HG02840 (cell line): Measurements from ENCODE around the gene AUH.
"Not testable (repeated sequence)": the region's sequence is repeated elsewhere in the genome, so short reads cannot be mapped to it uniquely, and the experiment has no call there.

Source experiments
- ATAC-seq: cut with Tn5 transposase; IDR thresholded peaks from one replicate; pipeline ENCODE4 v1.9.1; 2021; ENCODE audit warnings: mild to moderate bottlenecking, moderate library complexity, moderate number of reproducible peaks; ENCODE audit not compliant: unreplicated experiment, low FRiP score

The AUH gene

GRCh38 chr9:91361291-91362050 lies at the start of gene AUH:
Gene AUH (minus strand): TSS chr9:91361918. CDS start chr9:91361889, 29 bp downstream.
- peak; percentile 80 for ATAC-seq

- no peak for ATAC-seq
Observed at GRCh38 chr9:91411096-91411771, 49.5 kb upstream of the AUH start.

DNA sequence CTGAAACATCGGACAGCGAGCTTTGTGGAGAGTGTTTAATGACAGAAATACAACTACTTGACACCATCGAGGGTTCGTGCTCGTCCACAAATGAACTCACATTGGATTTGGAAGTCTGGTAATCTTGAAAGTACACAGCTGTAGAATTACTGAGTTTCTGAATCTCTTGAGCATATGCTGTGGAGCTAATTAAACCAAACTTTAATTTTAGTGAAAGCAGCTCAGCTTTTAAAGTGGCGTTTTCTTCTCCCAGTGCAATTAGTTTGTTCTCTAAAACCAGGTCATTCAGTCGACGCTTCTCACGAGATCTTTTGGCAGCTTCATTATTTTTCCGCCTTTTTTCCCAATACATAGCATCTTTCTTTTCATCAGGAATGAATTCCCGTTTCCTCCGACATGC lies 48.4 kb upstream of the AUH start:
- no peak for ATAC-seq

DNA sequence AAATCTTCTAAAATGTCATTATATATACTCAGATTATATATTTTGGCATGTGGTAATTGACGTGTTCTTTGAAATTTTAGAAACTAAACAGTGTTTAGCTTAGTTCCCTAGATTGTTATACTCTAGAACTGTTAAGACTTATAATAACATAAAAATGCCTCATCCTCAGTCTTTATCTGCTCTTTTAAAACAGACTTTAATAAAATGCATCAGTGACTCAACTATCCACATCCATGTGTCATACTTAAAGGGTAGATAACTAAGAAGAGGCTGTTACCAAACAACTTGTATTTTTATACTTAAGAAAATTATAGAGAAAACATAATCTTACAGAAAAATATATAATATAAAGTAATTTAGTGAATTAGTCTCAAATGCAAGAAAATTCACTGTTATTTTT lies 46.8 kb upstream of the AUH start:
- ATAC-seq = no peak

GRCh38 chr9:91407580-91408318 lies 46.0 kb upstream of the AUH start:
- no peak for ATAC-seq

DNA sequence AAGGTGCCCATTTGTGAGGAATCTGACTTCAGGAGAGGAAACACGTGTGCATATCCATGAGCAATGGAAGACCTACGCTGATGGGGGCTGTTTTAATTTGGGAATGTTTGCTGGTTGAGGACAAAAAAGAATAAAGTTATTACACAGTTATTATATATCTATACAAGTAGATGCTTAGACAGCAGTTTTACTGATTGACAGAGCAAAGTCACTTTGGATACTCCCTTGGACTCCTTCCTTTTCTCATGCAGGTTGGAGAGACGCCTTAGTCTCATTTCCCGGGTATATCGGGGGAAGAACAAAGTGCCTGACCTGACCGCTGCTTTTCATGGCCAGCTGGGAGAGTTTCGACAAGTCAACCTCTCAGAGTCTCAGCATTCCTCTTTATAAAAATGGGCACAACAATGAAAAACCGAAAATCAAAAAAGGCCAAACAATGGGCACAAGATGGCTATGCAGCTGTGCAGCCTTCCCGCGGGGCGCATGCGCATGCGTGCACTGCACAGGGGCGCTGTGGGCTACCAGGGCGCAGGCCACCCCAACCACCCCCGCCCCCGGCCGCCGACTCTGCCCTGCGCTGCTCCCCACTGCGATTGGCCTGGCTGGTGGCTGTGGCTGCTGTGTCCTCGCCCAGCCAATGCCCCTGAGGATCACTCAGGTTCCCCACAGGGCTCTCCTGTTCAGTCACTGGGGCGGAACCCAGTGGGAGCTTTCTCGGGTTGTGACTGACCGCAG lies 43.8 kb upstream of the AUH start:
- no peak for ATAC-seq

GRCh38 chr9:91403665-91404543 lies 42.2 kb upstream of the AUH start:
- ATAC-seq = no peak

GRCh38 chr9:91398926-91399325 lies 37.2 kb upstream of the AUH start:
- ATAC-seq = no peak

DNA sequence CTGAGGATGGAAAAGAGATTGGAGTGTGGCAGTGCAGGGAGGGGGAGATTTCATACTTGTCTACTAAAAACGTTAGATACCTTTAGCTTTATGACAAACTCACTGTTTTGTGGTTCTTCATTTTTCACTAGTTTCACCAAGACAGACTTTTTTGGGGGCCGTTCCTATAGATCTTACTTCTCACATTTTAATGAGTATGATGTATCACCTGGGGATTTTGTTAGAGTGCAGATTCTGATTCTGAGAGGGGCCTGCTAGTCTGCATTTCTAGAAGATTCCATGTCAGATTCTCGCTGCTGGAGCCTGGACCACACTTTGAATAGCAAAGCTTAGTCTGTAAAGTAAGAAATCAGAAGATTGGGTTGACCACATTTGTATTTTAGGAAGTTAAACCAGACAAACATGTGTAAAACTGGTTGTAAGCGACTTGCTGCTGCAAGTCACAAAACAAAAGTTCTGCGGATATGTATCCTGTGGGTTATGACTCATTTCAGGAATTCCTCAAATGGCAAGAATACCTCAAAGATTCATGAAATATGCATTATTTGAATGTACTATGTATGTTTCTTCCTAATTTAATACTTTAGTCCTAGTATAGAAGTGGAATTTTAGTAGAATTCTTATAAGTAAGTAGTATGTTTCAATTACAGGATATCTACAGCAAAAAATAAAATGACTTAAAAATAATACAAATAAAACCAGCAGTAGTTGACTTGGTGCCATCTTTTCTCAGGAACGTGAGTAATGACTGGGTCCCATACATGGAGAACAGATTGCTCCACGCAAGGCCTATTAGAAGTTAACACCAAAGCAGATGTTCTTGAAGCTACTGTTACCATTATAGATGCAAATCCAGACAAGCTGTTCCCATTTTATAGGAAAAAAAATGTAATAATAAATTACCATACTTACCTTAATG lies 34.1 kb upstream of the AUH start:
- ATAC-seq = no peak

DNA sequence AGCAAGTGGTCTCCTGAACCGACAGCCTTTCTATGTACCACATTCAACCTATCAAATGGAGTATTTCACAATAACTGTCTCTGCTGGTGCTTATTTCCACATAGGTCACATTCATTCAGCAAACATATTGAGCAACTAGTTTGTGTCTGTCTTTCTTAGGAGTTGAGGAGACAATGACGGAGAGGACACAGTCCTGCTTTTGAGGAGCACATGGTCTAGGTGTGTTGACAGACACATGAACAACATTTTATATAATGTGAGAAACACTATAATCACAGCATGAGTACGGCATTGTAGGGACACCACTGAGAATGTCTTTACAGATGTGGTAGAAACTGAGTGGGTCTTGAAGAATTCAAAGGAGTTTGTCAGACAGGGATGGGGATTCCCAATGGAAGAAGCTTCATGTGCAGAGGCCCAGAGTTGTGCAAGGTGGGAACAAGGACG lies 33.4 kb upstream of the AUH start:
- ATAC-seq = no peak

- ATAC-seq = no peak
Observed at GRCh38 chr9:91393826-91394225, 32.1 kb upstream of the AUH start.

DNA sequence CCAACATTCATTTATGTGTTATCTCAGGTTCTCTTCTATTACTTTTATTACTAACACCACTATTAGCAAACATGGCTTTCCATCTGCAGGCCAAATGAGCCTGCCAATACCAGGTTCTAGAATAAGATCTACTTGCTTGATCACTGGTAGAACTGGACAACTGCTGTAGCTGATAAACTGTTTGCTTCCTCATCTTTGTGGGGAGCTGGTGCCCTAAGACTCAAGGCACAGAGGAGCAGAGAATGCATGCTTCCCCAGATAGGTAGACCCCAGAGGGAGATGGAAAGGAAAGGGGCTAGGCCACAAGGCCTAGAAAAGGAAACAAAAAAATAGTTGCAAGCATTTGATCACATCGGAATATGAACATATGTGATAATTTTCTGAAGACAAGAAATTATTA lies 30.7 kb upstream of the AUH start:
- ATAC-seq = no peak

- no peak for ATAC-seq
Observed at GRCh38 chr9:91391818-91392217, 30.1 kb upstream of the AUH start.

- ATAC-seq = no peak
Observed at GRCh38 chr9:91391412-91391811, 29.7 kb upstream of the AUH start.

DNA sequence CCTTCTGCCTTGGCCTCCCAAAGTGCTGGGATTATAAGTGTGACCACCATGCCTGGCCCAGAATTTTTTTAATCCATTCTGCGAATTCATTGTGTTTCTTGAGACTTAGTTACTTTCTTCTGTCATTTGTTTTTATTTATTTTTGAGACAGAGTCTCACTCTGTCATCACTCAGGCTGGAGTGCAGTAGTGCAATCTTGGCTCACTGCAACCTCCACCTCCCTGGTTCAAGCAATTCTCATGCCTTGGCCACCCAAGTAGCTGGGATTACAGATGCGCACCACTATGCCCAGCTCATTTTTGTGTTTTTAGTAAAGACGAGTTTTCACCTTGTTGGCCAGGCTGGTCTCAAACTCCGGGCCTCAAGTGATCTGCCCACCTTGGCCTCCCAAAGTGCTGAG lies 28.0 kb upstream of the AUH start:
- ATAC-seq = not testable (repeated sequence)

- no peak for ATAC-seq
Observed at GRCh38 chr9:91386765-91387164, 25.0 kb upstream of the AUH start.

DNA sequence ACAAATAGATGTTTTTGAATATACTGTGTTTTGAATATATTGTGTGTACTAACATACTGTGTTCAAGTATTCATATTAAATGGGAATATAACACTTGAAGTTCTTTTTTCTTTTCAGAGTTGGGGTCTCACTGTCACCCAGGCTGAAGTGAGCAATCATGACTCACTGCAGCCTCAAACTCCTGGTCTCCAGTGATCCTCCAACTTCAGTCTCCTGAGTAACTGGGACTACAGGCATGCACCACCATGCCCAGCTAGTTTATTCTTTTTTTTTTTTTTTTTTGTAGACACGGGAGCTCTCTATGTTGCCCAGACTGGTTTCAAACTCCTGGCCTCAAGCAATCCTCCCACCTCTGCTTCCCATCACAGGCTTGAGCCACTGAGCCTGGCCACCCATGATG lies 23.2 kb upstream of the AUH start:
- ATAC-seq = no peak

DNA sequence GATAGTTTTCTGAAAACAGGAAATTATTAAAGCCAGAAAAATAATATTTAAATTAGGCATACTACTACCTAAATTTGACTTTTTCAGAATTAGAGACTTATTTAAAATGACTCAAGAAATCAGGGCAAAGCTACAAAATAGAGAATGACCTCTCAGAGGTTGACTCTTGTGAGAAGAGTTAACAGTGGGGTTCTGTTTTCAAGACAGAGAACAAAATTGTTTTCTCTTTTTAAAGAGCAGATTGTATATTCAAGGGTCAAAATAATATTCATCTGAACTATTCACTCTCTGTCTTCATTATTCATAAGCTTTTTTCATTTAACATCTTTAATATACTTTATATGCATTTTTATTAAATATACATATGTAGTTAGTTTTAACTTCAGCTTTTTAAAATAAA lies 21.9 kb upstream of the AUH start:
- ATAC-seq = no peak

GRCh38 chr9:91382298-91382697 lies 20.6 kb upstream of the AUH start:
- no peak for ATAC-seq
